HG03520 (cell line): ENCODE measurements around the gene RNF115.

Experiments used
- ATAC-seq: cut with Tn5 transposase; IDR thresholded peaks from one replicate; pipeline ENCODE4 v1.9.1; 2021; ENCODE audit warnings: mild to moderate bottlenecking, moderate library complexity; ENCODE audit not compliant: unreplicated experiment

The RNF115 gene

GRCh38 chr1:145707183-145707867 is 116.6 kb downstream of the RNF115 start, which contains the start of gene PDZK1:
TSS of gene PDZK1 (minus strand) at chr1:145707368. CDS start at chr1:145688021, 19,347 bp downstream.
- no peak for ATAC-seq

GRCh38 chr1:145706086-145706664 is 117.7 kb downstream of the RNF115 start:
- no peak for ATAC-seq

GRCh38 chr1:145705622-145706021 is 118.3 kb downstream of the RNF115 start:
- no peak for ATAC-seq

GRCh38 chr1:145702826-145703225 is 121.1 kb downstream of the RNF115 start:
- no peak for ATAC-seq

- ATAC-seq, result no peak
These were observed 121.8 kb downstream of the RNF115 start for GRCh38 chr1:145702052-145702451.

GRCh38 chr1:145701306-145701862 is 122.5 kb downstream of the RNF115 start:
- ATAC-seq, result no peak

- no peak for ATAC-seq
These were observed 127.3 kb downstream of the RNF115 start for GRCh38 chr1:145696630-145696960.

GRCh38 chr1:145695821-145696629 is 127.9 kb downstream of the RNF115 start:
- ATAC-seq, result no peak

GRCh38 chr1:145692785-145693443 is 131.0 kb downstream of the RNF115 start:
- no peak for ATAC-seq

- ATAC-seq, result no peak
These were observed 133.0 kb downstream of the RNF115 start for GRCh38 chr1:145690587-145691558.

- no peak for ATAC-seq
These were observed 134.0 kb downstream of the RNF115 start for GRCh38 chr1:145689922-145690321.

GRCh38 chr1:145688924-145689323 is 135.0 kb downstream of the RNF115 start:
- no peak for ATAC-seq
